Vagina (tissue), 2 donors: Measurements from ENCODE around the gene SYNDIG1L. TPM values are rescaled to one million over a fixed set of nuclear protein-coding genes. Genes with fewer than 3 reads are reported as not detected.
"Not testable (repeated sequence)": the region's sequence is repeated elsewhere in the genome, so short reads cannot be mapped to it uniquely, and the experiment has no call there.

ENCODE experiments used
- DNase-seq, 2 donors: peaks; one replicate each; pipeline ENCODE4 v3.0.0-alpha.2; 2017; ENCODE audit errors: extremely low spot score in 2 of 2
- H3K27ac ChIP-seq: fragments of 200-600 bp; sonication (generic); one replicate; pipeline ENCODE4 v1.5.1; 2019
- H3K27me3 ChIP-seq: fragments of 200-600 bp; sonication (generic); one replicate; pipeline ENCODE4 v1.5.1; 2019
- H3K36me3 ChIP-seq, 2 donors: fragments of 200-600 bp; sonication (generic); one replicate each; pipeline ENCODE4 v1.5.1; 2017 to 2019
- H3K4me1 ChIP-seq: fragments of 200-600 bp; sonication (generic); one replicate; pipeline ENCODE4 v1.5.1; 2019
- H3K4me3 ChIP-seq, 2 donors: fragments of 200-600 bp; sonication (generic); 1 replicate in 1 of 2; 2 replicates in 1 of 2; pipeline ENCODE4 v1.5.1; 2016 to 2019
- H3K9me3 ChIP-seq: fragments of 200-600 bp; sonication (generic); one replicate; pipeline ENCODE4 v1.5.1; 2019
- CTCF ChIP-seq, 3 experiments: fragments of 450-650 bp in 2 of 3; fragments of 200-600 bp in 1 of 3; sonication (generic) in 1 of 3; IDR thresholded peaks; one replicate each; pipeline ENCODE4 v1.5.1; 2017 to 2019; ENCODE audit warnings: antibody characterized with exemption in 3 of 3, mild to moderate bottlenecking in 2 of 3, moderate library complexity in 2 of 3
- POLR2A ChIP-seq, 2 donors: fragments of 450-650 bp; IDR thresholded peaks; one replicate each; pipeline ENCODE4 v1.6.1; 2017; ENCODE audit warnings: antibody characterized with exemption in 2 of 2, mild to moderate bottlenecking in 2 of 2, moderate library complexity in 2 of 2
- POLR2AphosphoS5 ChIP-seq, 2 donors: sonication (generic); formaldehyde crosslinking; IDR thresholded peaks; one replicate each; pipeline ENCODE4 v1.9.0; 2017; ENCODE audit warnings: antibody characterized with exemption in 2 of 2, mild to moderate bottlenecking in 2 of 2, low read depth in 1 of 2; ENCODE audit not compliant: insufficient read depth in 1 of 2
- intact Hi-C: fragments of 100-400 bp; cut with DNase I; formaldehyde crosslinking; loops from one replicate; pipeline ENCODE4 v1.15.1; 2023
- total RNA-seq: library from RNA; depleted of rRNA; stranded (reverse); fragments of >200 nt; gene quantifications from one replicate; pipeline ENCODE4 v1.2.3, GENCODE V29; 2016

Gene SYNDIG1L
- total RNA-seq, 1 donor from 2014 or later, result not detected

- no peaks in the 10 kb centered on the region for H3K36me3 ChIP-seq
- TF ChIP-seq POLR2AphosphoS5 (IDR thresholded peaks at IDR 0.05; ENCODE audit: insufficient read depth in 1 of 2, low read depth in 1 of 2) (no peak), POLR2A (IDR thresholded peaks at IDR 0.05) (no peak), CTCF (IDR thresholded peaks at IDR 0.05) (no peak)
- H3K27ac ChIP-seq, result no peak overlapping the region
- intact Hi-C loops, result no loop called here
- H3K9me3 ChIP-seq, result no peaks in the 10 kb centered on the region
- no peaks in the 10 kb centered on the region for H3K27me3 ChIP-seq
- no peak overlapping the region for H3K4me3 ChIP-seq
- DNase-seq, result no peak
- H3K4me1 ChIP-seq, result peaks cover 11% of the 10 kb centered on the region
These were observed 37.0 kb upstream of the SYNDIG1L start for GRCh38 chr14:74462993-74463392.

GRCh38 chr14:74459976-74460375, 34.0 kb upstream of the SYNDIG1L start:
- Histone ChIP-seq H3K4me1 (peaks cover 11% of the 10 kb centered on the region), H3K36me3 (no peaks in the 10 kb centered on the region), H3K27me3 (no peaks in the 10 kb centered on the region), H3K4me3 (no peak overlapping the region), H3K9me3 (no peaks in the 10 kb centered on the region), H3K27ac (no peak overlapping the region)
- intact Hi-C loops, result no loop called here
- no peak for TF ChIP-seq POLR2AphosphoS5 (IDR thresholded peaks at IDR 0.05; ENCODE audit: insufficient read depth in 1 of 2, low read depth in 1 of 2)
- TF ChIP-seq POLR2A (IDR thresholded peaks at IDR 0.05), result no peak
- TF ChIP-seq CTCF (IDR thresholded peaks at IDR 0.05), result no peak
- DNase-seq, result no peak

DNA sequence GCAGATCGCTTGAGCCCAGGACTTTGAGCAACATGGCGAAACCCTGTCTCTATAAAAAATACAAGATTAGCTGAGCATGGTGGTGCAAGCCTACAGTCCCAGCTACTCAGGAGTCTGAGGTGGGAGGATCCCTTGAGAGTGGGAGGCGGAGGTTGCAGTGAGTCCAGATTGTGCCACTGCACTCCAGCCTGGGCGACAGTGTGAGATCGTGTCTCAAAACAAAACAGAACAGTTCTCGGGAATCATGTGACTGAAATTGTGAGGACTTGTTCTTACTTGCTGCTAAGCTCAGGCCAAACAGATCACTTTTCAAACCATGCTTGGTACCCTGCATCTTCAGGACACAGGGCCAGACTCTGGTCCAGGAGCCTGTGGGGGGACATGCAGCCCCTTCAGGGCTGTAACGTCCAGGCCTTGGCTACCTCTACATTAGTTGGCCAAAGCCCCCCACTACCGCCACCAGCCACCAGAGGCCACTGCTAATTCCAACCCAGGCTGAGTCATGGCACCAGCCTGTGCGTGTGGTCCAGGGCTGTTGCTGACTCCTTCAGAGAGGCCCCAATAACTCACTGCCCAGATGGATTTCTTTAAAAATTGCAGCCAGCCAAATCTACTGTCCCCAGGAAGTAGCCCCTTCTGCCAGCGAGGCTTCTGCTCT, 33.4 kb upstream of the SYNDIG1L start:
- Histone ChIP-seq H3K27ac (no peak overlapping the region), H3K36me3 (no peaks in the 10 kb centered on the region), H3K9me3 (no peaks in the 10 kb centered on the region), H3K4me3 (no peak overlapping the region), H3K4me1 (peaks cover 11% of the 10 kb centered on the region), H3K27me3 (no peaks in the 10 kb centered on the region)
- TF ChIP-seq POLR2AphosphoS5 (IDR thresholded peaks at IDR 0.05; ENCODE audit: insufficient read depth in 1 of 2, low read depth in 1 of 2) (no peak), POLR2A (IDR thresholded peaks at IDR 0.05) (no peak), CTCF (IDR thresholded peaks at IDR 0.05) (peak in 1 of 3 experiments; percentile 25)
- DNase-seq, result no peak
- intact Hi-C loops, result no loop called here

DNA sequence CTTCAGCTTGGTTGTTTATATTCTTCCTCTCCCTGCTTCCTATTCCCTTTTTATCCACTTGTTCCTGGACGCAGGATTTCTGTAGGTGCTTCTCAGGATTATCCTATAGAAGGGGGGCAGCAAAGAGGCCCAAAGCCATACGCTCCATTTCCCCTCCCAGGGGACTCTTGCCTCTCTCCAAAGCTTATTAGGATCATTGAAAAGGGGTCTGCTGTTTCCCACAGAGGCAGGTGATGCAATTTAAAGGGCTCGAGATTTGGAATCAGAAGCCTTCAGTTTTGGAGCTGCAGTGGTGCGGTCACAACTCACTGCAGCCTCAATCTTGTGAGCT, 31.5 kb upstream of the SYNDIG1L start:
- Histone ChIP-seq H3K36me3 (no peaks in the 10 kb centered on the region), H3K4me3 (no peak overlapping the region), H3K4me1 (peaks cover 11% of the 10 kb centered on the region), H3K27ac (no peak overlapping the region), H3K27me3 (no peaks in the 10 kb centered on the region), H3K9me3 (no peaks in the 10 kb centered on the region)
- no peak for TF ChIP-seq POLR2A (IDR thresholded peaks at IDR 0.05)
- TF ChIP-seq CTCF (IDR thresholded peaks at IDR 0.05), result no peak
- no peak for TF ChIP-seq POLR2AphosphoS5 (IDR thresholded peaks at IDR 0.05; ENCODE audit: insufficient read depth in 1 of 2, low read depth in 1 of 2)
- DNase-seq, result no peak
- intact Hi-C loops, result no loop called here

DNA sequence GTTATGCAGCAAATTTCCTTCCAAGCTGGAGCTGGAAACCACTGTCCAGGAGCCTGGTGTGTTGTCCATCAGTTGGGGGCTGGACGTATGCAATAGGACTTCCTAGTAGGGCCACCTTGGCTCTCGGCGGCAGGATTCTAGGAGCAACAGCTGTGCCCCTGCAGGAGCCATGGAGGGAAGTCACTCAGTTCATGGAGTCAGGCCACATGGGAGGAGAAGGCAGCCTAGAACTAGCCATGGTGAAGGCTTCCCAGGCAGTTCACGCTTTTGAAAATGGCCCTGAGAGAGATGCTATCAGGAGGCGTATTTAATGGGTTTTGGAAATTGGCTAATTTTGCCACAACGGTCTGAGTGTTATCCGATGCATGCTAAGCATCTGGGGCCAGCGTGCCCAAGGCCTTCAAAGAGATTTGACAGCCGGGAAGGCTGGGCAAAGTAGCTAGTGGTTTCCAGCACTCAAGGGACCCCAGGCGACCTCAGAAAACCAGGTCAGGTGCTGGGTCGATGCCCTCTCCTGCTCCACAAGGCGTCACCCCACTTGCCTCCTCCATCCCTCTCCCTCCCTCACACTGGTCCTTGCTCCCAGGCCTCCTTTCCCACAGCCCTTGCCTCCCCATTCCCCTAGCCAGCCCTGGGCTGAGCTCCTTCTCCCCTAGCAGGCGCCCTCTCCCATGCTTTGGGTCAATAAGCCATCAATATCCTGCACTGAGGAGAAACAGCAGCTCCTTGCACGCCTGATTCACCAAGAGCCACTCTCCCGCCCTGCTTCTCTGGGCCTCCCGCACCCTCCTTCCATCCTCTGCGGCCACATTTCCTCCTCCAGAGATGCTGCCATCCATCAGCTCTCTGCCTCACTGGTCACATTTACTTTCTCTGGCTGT, 30.9 kb upstream of the SYNDIG1L start:
- H3K9me3 ChIP-seq, result no peaks in the 10 kb centered on the region
- H3K4me1 ChIP-seq, result peaks cover 11% of the 10 kb centered on the region
- no peak overlapping the region for H3K4me3 ChIP-seq
- no peak overlapping the region for H3K27ac ChIP-seq
- TF ChIP-seq POLR2AphosphoS5 (IDR thresholded peaks at IDR 0.05; ENCODE audit: insufficient read depth in 1 of 2, low read depth in 1 of 2) (no peak), POLR2A (IDR thresholded peaks at IDR 0.05) (no peak), CTCF (IDR thresholded peaks at IDR 0.05) (no peak)
- no peaks in the 10 kb centered on the region for H3K27me3 ChIP-seq
- peak in 1 of 2 donors; percentile 82 for DNase-seq
- no peaks in the 10 kb centered on the region for H3K36me3 ChIP-seq
- intact Hi-C loops, result no loop called here

DNA sequence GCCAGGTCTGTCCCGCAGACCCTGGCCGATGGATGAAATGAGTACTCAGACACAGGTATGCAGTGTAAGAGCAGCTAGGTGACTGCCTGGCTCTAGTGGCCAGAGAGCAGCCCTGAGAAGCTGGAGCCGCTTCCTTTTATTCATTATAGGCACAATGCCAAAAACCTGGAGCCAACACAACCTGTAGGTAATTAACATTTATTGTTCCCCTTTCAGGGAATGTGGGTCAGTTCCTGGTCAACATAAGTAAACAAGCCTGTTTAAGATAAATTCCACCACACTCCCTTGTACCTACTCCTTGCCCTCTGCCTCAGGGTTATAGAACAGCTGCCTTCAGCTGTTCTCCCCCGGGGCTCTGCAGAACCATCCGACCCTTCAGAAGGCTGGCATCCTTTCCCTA, 28.4 kb upstream of the SYNDIG1L start:
- intact Hi-C loops, result loop anchor here (1.0 kb wide), 1 partner anchor 18 kb away; no protein-coding TSS in a partner anchor
- H3K36me3 ChIP-seq, H3K9me3 ChIP-seq, DNase-seq, H3K4me3 ChIP-seq, H3K27me3 ChIP-seq, H3K27ac ChIP-seq, H3K4me1 ChIP-seq: not testable (repeated sequence)
